Measurements from ENCODE around the gene ZNF446. TPM values are rescaled to one million over a fixed set of nuclear protein-coding genes. Genes with fewer than 3 reads are reported as not detected.

The ZNF446 gene
- total and polyA plus RNA-seq, 9 of the 15 experiments (the other 6 are each of a cell fraction or from before 2014, with no cell fraction given), result 0.07 to 4.8 (median 1.2) TPM

GRCh38 chr19:58499021-58499927 is 23.1 kb downstream of the ZNF446 start (continued):
- no peak for TF ChIP-seq ZNF592 (IDR thresholded peaks at IDR 0.05)
- TF ChIP-seq ZKSCAN3 (CRISPR knock-in tag; IDR thresholded peaks at IDR 0.05), result no peak
- TF ChIP-seq SFPQ (IDR thresholded peaks at IDR 0.05; ENCODE audit: low read depth, low read length), result no peak
- no peak for TF ChIP-seq U2AF2 (optimal IDR thresholded peaks at IDR 0.05; ENCODE audit: low read depth, low read length)
- peak; percentile 68 for TF ChIP-seq KDM5B (IDR thresholded peaks at IDR 0.05; ENCODE audit: insufficient replicate concordance, low read depth, low read length)
- TF ChIP-seq SOX6 (IDR thresholded peaks at IDR 0.05), result peak; percentile 49; the same call in 1 of the 2 replicates
- TF ChIP-seq ZNF740 (CRISPR knock-in tag; IDR thresholded peaks at IDR 0.05), result 0 out of 2 replicates have a peak, but pooled peaks have one; percentile 10
- TF ChIP-seq ZNF740 (tag; IDR thresholded peaks at IDR 0.05), result no peak
- peak; percentile 44; the same call in 1 of the 2 replicates for TF ChIP-seq TRIM25 (IDR thresholded peaks at IDR 0.05; ENCODE audit: borderline replicate concordance)
- TF ChIP-seq CTBP1 (IDR thresholded peaks at IDR 0.05; ENCODE audit: borderline replicate concordance), result peak; percentile 88; the same call in 1 of the 2 replicates
- TF ChIP-seq ZNF212 (CRISPR knock-in tag; IDR thresholded peaks at IDR 0.05), result no peak
- TF ChIP-seq ZFPM2 (CRISPR knock-in tag; IDR thresholded peaks at IDR 0.05), result no peak
- peak; percentile 42 for TF ChIP-seq ZFP36 (IDR thresholded peaks at IDR 0.05; ENCODE audit: low read depth, low read length, partially characterized antibody)
- peak; percentile 100 for TF ChIP-seq GABPA (tag; conservative IDR thresholded peaks at IDR 0.05; ENCODE audit: low read depth)
- peak; percentile 75 for TF ChIP-seq SPI1 (IDR thresholded peaks at IDR 0.05; ENCODE audit: borderline replicate concordance, low read depth, low read length)
- peak; percentile 46; the same call in 1 of the 2 replicates for TF ChIP-seq ZNF239 (CRISPR knock-in tag; IDR thresholded peaks at IDR 0.05)
- no peak for TF ChIP-seq ZNF316 (IDR thresholded peaks at IDR 0.05)
- TF ChIP-seq PURB (CRISPR knock-in tag; IDR thresholded peaks at IDR 0.05; ENCODE audit: low read depth), result no peak
- 0 out of 4 replicates have a peak, but pooled peaks of 1 of the 2 experiments have one; percentile 21 for TF ChIP-seq ARNT (IDR thresholded peaks at IDR 0.05)
